ENCODE results near the gene FAS.
A peak's percentile ranks its signal among the peaks of the same experiment; 100 is the strongest.

Gene FAS

GRCh38 chr10:88990384-88991160 is at the start of gene FAS:
TSS of gene FAS (plus strand) at chr10:88990798. CDS start at chr10:88990877, 79 bp downstream.
- DNase-seq (ENCODE audit: low read depth in 2 of 2): peak; percentile 58

DNA sequence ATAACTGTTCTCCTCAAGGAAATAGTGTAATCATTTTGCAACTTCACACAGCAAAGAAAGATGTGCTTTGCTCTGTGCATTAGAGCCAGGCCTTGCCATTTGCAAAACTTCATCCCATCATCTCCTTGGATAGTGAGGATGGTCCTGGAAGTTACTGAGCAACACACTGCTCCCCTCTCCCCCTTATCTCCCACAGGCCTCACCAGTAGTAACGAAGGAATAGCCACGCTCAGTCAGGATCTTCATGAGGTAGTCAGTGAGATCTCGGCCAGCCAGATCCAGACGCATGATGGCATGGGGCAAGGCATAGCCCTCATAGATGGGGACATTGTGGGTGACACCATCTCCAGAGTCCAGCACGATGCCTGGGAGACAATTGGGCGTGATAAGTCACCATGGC is 49.6 kb upstream of the FAS start:
- no peak for DNase-seq (ENCODE audit: low read depth in 2 of 2)

GRCh38 chr10:88943778-88944177 is 46.8 kb upstream of the FAS start:
- no peak for DNase-seq (ENCODE audit: low read depth in 2 of 2)

DNA sequence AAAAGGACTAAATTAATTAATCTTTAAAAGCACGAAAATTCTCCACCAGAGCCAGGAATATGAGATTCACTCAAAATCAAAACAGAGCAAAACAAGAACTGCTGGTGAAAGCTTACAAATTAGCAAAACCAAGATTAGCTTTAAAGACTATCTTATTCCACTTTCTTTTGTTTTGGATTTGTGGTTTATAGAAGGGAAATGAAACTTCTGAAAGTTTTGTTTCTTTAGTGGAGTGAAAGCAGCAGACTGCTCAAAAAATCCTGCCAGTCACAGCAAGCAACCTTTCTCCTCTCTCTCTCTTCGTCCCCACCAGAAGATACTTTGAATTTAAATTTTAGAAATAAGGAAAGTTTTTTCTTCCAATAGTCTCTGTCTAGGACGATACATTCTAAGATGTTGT is 45.8 kb upstream of the FAS start:
- DNase-seq (ENCODE audit: low read depth in 2 of 2): no peak

- DNase-seq (ENCODE audit: low read depth in 2 of 2): no peak
These were observed 44.4 kb upstream of the FAS start for GRCh38 chr10:88946200-88946599.

- DNase-seq (ENCODE audit: low read depth in 2 of 2): no peak
These were observed 43.5 kb upstream of the FAS start for GRCh38 chr10:88946965-88947590.

- no peak for DNase-seq (ENCODE audit: low read depth in 2 of 2)
These were observed 41.5 kb upstream of the FAS start for GRCh38 chr10:88949051-88949450.

GRCh38 chr10:88949912-88950837 is 40.4 kb upstream of the FAS start:
- DNase-seq (ENCODE audit: low read depth in 2 of 2): no peak

- DNase-seq (ENCODE audit: low read depth in 2 of 2): no peak
These were observed 37.9 kb upstream of the FAS start, which contains the start of gene ACTA2 for GRCh38 chr10:88952647-88953111. TSS of gene ACTA2 (minus strand) at chr10:88952773. CDS start at chr10:88948930, 3,843 bp downstream.

DNA sequence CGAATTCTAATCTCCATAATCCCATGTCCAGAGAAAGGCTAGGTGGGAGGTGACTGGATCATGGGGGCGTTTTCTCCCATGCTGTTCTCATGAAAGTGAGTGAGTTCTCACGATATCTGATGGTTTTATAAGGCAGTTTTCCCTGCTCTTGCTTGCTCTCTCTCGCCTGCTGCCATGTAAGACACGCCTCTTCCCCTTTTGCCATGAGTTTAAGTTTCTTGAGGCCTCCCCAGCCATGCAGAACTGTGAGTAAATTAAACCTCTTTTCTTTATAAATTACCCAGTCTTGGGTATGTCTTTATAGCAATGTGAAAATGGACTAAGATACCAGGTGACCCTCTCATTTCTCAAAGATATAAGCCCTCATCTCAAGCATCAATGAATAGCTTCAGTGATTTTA is 36.9 kb upstream of the FAS start:
- DNase-seq (ENCODE audit: low read depth in 2 of 2): no peak

- DNase-seq (ENCODE audit: low read depth in 2 of 2): no peak
These were observed 36.0 kb upstream of the FAS start for GRCh38 chr10:88954458-88955083.

GRCh38 chr10:88957381-88957780 is 33.2 kb upstream of the FAS start:
- DNase-seq (ENCODE audit: low read depth in 2 of 2): no peak

- DNase-seq (ENCODE audit: low read depth in 2 of 2): no peak
These were observed 31.9 kb upstream of the FAS start for GRCh38 chr10:88958721-88959120.

DNA sequence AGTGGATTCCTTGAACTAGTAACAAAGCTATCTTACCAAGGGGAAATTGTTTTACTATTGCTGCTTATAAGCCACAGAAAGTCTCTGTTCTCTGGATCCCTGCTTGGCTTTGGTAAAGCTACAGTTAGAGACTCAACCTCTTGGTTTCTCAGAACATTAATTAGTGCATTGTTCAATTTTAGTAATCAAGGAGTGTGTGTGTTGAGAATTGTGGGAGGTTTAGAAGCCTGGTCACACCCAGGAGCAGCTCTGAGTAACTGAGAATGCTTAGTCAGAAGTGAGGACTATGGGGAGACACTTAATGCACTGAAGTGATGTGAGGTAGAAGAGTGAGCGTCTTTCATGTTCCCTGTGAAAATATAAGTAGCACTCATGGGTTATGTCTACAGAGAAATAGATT is 29.8 kb upstream of the FAS start:
- DNase-seq (ENCODE audit: low read depth in 2 of 2): no peak

- DNase-seq (ENCODE audit: low read depth in 2 of 2): no peak
These were observed 29.3 kb upstream of the FAS start for GRCh38 chr10:88961266-88961665.

DNA sequence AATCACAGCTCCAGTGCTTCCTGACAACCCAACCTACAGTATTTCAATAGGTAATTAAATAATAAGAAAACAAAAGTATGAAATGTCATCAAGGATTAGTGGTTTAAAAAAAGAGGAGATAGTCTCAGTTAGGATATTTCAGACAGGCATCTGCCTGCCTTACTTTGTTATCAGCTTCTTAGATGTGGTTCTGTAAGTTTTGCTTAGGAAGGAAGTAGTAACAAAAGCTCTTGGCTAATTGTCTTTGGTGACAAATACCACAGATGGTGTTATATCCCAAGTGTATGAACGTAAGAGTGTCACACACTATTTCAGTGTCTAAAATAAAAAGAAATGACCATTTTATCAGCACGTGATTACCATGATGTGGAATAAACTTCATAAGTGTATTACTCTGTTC is 28.3 kb upstream of the FAS start:
- DNase-seq (ENCODE audit: low read depth in 2 of 2): no peak

- no peak for DNase-seq (ENCODE audit: low read depth in 2 of 2)
These were observed 27.3 kb upstream of the FAS start for GRCh38 chr10:88963318-88963717.

- DNase-seq (ENCODE audit: low read depth in 2 of 2): no peak
These were observed 26.2 kb upstream of the FAS start for GRCh38 chr10:88964360-88964759.

- no peak for DNase-seq (ENCODE audit: low read depth in 2 of 2)
These were observed 25.7 kb upstream of the FAS start for GRCh38 chr10:88964869-88965415.

DNA sequence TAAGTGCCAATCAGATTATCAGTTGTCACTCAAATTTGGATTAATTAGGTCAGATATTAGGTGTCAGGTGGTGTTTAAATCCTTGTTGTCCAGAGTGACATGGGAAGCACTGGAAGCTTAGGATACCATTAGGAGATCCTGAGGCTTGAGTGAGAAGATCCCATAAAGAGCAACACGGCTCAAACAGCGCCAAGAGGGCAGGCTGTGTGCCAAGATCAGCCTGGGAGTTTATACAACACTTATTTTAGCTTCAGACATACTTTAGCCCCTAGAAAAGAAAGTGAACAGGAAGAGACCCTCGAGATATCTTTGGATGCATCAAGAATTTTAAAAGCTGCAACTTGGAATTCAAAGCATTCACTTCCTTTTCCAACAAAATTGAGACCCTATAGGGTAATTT is 23.8 kb upstream of the FAS start:
- DNase-seq (ENCODE audit: low read depth in 2 of 2): no peak

DNA sequence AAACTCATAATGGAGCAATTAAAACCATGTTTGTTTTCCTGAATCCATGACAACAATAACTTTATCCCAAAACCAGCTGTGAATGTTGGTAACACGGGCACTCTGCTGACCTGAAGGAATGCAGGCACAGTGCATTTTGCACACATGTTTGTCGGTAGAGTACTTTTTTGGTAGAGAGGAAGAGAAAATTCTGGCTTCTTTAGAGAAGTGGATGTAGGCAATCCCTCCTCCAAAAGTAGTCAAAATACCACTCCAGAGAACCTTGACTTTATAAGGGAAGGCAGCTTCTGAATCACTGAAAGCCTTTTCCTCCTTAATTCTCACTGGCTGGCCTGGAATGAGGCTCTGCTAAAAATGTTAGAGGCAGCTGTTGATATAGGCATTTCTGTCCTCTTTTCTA is 22.2 kb upstream of the FAS start:
- DNase-seq (ENCODE audit: low read depth in 2 of 2): no peak

Measured in stimulated activated CD4-positive, alpha-beta T cell treated with anti-CD3 and anti-CD28 coated beads, Interleukin-12 subunit alpha, Interleukin-12 subunit beta, amount 100 ng/mL, for 24 hours (primary cell).